MCF 10A (cell line): ENCODE measurements around the gene KIR3DL3. TPM values are rescaled to one million over a fixed set of nuclear protein-coding genes. Genes with fewer than 3 reads are reported as not detected.
"Not testable (repeated sequence)": the region's sequence is repeated elsewhere in the genome, so short reads cannot be mapped to it uniquely, and the experiment has no call there.

Experiments used
- BruUV-seq: library from RNA; stranded (reverse); fragments of 400-500 nt; replicated peaks from 2 replicates; lab custom pipeline; 2021; lab: Mats Ljungman, UMichigan
- CTCF ChIA-PET: fragments of 300-600 bp; sonication (Branson Sonifier 250); formaldehyde crosslinking; extraction: SDS; loops from one replicate; lab custom pipeline; 2021; ENCODE audit warnings: antibody characterized with exemption, inconsistent platforms; lab: Yijun Ruan, JAX
- POLR2A ChIA-PET: fragments of 300-600, 350-650 bp; sonication (Branson Sonifier 250); formaldehyde crosslinking; extraction: SDS; loops from one replicate; lab custom pipeline; 2020; ENCODE audit warnings: antibody characterized with exemption, inconsistent platforms; lab: Yijun Ruan, JAX
- DNase-seq: peaks from one replicate; pipeline ENCODE4 v3.0.0-alpha.2; 2018; ENCODE audit not compliant: unreplicated experiment
- H3K27ac Mint-ChIP-seq: one replicate; pipeline ENCODE4 v1.8.0; 2022; ENCODE audit warnings: mild to moderate bottlenecking, low read depth, mixed read lengths; ENCODE audit not compliant: unreplicated experiment
- H3K27me3 Mint-ChIP-seq: one replicate; pipeline ENCODE4 v1.8.0; 2022; ENCODE audit warnings: mixed read lengths; ENCODE audit not compliant: insufficient read depth, unreplicated experiment
- H3K36me3 Mint-ChIP-seq: one replicate; pipeline ENCODE4 v1.8.0; 2022; ENCODE audit warnings: mild to moderate bottlenecking, moderate library complexity, mixed read lengths; ENCODE audit not compliant: insufficient read depth, unreplicated experiment
- H3K4me1 Mint-ChIP-seq: one replicate; pipeline ENCODE4 v1.8.0; 2022; ENCODE audit warnings: mixed read lengths; ENCODE audit not compliant: insufficient read depth, unreplicated experiment
- H3K4me3 Mint-ChIP-seq: one replicate; pipeline ENCODE4 v1.8.0; 2022; ENCODE audit warnings: mild to moderate bottlenecking, moderate library complexity, mixed read lengths; ENCODE audit not compliant: unreplicated experiment
- H3K9me3 Mint-ChIP-seq: one replicate; pipeline ENCODE4 v1.8.0; 2022; ENCODE audit warnings: mixed read lengths; ENCODE audit not compliant: unreplicated experiment
- intact Hi-C: fragments of 100-400 bp; cut with micrococcal nuclease; formaldehyde crosslinking; loops from 2 replicates; pipeline ENCODE4 v1.14.1; 2022
- total RNA-seq: library from RNA; stranded (reverse); gene quantifications from 2 replicates; pipeline ENCODE4 v1.2.3, GENCODE V29; 2022
- TF ChIP-seq, protein P1 (sequence below): fragments of 200-600 bp; IDR thresholded peaks from one replicate; pipeline ENCODE4 v1.8.0; 2022; ENCODE audit warnings: antibody characterized with exemption, mild to moderate bottlenecking; ENCODE audit not compliant: unreplicated experiment

KIR3DL3 gene
- total RNA-seq, 1 experiment from 2014 or later = not detected

GRCh38 chr19:54704928-54705327 lies 19.3 kb upstream of the KIR3DL3 start:
- Mint-ChIP-seq H3K4me3 (no peak overlapping the region), H3K36me3 (no peaks in the 10 kb centered on the region), H3K9me3 (peaks cover 33% of the 10 kb centered on the region), H3K27me3 (no peaks in the 10 kb centered on the region), H3K4me1 (no peaks in the 10 kb centered on the region), H3K27ac (no peak overlapping the region)
- BruUV-seq = no TSS peak
- intact Hi-C loops = no loop called here
- no peak for DNase-seq
- ChIA-PET CTCF (no interaction called here), POLR2A (no interaction called here)
- TF ChIP-seq, protein P1, sequence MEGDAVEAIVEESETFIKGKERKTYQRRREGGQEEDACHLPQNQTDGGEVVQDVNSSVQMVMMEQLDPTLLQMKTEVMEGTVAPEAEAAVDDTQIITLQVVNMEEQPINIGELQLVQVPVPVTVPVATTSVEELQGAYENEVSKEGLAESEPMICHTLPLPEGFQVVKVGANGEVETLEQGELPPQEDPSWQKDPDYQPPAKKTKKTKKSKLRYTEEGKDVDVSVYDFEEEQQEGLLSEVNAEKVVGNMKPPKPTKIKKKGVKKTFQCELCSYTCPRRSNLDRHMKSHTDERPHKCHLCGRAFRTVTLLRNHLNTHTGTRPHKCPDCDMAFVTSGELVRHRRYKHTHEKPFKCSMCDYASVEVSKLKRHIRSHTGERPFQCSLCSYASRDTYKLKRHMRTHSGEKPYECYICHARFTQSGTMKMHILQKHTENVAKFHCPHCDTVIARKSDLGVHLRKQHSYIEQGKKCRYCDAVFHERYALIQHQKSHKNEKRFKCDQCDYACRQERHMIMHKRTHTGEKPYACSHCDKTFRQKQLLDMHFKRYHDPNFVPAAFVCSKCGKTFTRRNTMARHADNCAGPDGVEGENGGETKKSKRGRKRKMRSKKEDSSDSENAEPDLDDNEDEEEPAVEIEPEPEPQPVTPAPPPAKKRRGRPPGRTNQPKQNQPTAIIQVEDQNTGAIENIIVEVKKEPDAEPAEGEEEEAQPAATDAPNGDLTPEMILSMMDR = no peak

DNA sequence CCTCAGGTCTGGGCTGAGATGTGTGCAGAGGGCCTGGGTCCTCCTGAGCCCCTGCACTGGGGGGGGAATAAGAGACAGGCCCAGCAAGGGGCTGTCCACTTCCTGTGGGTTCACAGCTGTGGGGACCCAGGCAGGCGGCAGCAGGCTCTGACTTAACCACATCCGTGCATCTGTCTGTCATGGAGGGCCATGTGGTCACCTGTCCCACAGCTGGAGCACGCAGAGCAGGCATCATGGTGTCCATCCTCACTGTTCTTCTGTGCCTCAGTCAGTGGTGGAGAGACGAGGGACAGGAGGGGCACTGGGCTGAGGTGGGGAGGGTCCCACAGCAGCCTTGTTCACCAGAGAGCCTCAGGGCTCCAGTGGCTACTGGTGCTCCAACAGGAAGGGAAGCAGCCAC lies 16.3 kb upstream of the KIR3DL3 start:
- no peak for DNase-seq
- Mint-ChIP-seq H3K9me3 (peaks cover 27% of the 10 kb centered on the region), H3K4me3 (no peak overlapping the region), H3K36me3 (no peaks in the 10 kb centered on the region), H3K27ac (no peak overlapping the region), H3K4me1 (no peaks in the 10 kb centered on the region), H3K27me3 (no peaks in the 10 kb centered on the region)
- ChIA-PET POLR2A (no interaction called here), CTCF (interaction anchor here (0.6 to 2.2 kb wide), 2 partner anchors 11 to 34 kb away, joined by 3 to 8 read pairs; no protein-coding TSS in a partner anchor)
- BruUV-seq = no TSS peak
- intact Hi-C loops = no loop called here
- TF ChIP-seq, protein P1 = no peak

DNA sequence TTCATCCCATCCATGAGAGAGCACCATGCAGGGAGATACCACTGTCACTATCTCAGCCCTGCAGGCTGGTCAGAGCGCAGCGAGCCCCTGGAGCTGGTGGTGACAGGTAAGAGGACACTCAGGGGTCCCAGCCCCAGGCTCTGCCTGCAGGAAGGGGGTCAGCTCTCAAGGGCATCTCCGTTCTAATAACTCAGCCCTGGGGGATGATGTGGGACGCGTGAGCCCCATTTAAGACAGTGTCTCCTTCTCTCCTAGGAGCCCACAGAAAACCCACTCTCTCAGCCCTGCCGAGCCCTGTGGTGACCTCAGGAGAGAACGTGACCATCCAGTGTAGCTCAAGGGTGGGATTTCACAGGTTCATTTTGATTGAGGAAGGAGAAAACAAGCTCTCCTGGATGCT lies 15.5 kb upstream of the KIR3DL3 start:
- Mint-ChIP-seq H3K9me3 (peaks cover 26% of the 10 kb centered on the region), H3K27ac (no peak overlapping the region), H3K36me3 (no peaks in the 10 kb centered on the region), H3K4me3 (no peak overlapping the region), H3K27me3 (no peaks in the 10 kb centered on the region), H3K4me1 (no peaks in the 10 kb centered on the region)
- POLR2A ChIA-PET = no interaction called here
- DNase-seq = no peak
- CTCF ChIA-PET = no interaction called here
- intact Hi-C loops = no loop called here
- no TSS peak for BruUV-seq
- TF ChIP-seq, protein P1 = no peak

- CTCF ChIA-PET = interaction anchor here (0.6 to 0.7 kb wide), 2 partner anchors 25 to 34 kb away, joined by 3 read pairs; no protein-coding TSS in a partner anchor
- no TSS peak for BruUV-seq
Observed at GRCh38 chr19:54709212-54709948, 14.9 kb upstream of the KIR3DL3 start.

GRCh38 chr19:54709956-54710355 lies 14.3 kb upstream of the KIR3DL3 start:
- H3K4me3 Mint-ChIP-seq, H3K27me3 Mint-ChIP-seq, H3K4me1 Mint-ChIP-seq, BruUV-seq, DNase-seq, H3K36me3 Mint-ChIP-seq, intact Hi-C loops, POLR2A ChIA-PET, H3K27ac Mint-ChIP-seq: not testable (repeated sequence)
- CTCF ChIA-PET = interaction anchor here (0.6 to 0.7 kb wide), 2 partner anchors 25 to 34 kb away, joined by 3 read pairs; no protein-coding TSS in a partner anchor
- peaks cover 15% of the 10 kb centered on the region for H3K9me3 Mint-ChIP-seq

More at GRCh38 chr19:54709212-54709948, 14.9 kb upstream of the KIR3DL3 start:
- H3K27me3 Mint-ChIP-seq = no peaks in the 10 kb centered on the region
- H3K4me3 Mint-ChIP-seq = no peak overlapping the region
- TF ChIP-seq, protein P1 = no peak
- POLR2A ChIA-PET = no interaction called here
- no peak overlapping the region for H3K27ac Mint-ChIP-seq
- intact Hi-C loops = no loop called here
- DNase-seq = no peak
- H3K4me1 Mint-ChIP-seq = no peaks in the 10 kb centered on the region
- H3K36me3 Mint-ChIP-seq = no peaks in the 10 kb centered on the region
- H3K9me3 Mint-ChIP-seq = peaks cover 20% of the 10 kb centered on the region
